NCI-H2107 treated with DMSO at 0.1 percent for 48 hours (cell line): Measurements from ENCODE around the gene UST.
"Not testable (repeated sequence)": the region's sequence is repeated elsewhere in the genome, so short reads cannot be mapped to it uniquely, and the experiment has no call there.

Source experiments
- DNase-seq: peaks from one replicate; lab custom pipeline; 2025; ENCODE audit not compliant: unreplicated experiment; lab: John Stamatoyannopoulos, UW

Gene UST

DNA sequence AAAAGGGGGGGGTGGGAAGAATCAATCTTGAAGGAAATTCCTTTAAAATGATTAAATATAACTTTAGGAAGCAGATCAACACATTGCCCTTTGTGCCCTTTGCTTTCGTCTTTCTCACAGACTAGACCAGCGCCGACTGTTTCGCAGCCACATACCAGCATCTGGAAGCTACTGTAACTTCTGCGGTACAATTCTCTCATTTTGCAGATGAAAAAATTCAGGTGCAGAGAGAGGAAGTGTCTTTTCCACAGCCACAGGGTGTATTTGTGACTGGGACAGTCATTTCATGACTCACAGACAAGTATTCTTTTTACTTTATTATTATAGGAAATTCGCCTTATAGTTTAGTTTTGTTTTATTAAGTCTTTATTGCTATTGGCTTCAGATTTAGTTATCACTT, 84.2 kb downstream of the UST start:
- DNase-seq, result no peak

DNA sequence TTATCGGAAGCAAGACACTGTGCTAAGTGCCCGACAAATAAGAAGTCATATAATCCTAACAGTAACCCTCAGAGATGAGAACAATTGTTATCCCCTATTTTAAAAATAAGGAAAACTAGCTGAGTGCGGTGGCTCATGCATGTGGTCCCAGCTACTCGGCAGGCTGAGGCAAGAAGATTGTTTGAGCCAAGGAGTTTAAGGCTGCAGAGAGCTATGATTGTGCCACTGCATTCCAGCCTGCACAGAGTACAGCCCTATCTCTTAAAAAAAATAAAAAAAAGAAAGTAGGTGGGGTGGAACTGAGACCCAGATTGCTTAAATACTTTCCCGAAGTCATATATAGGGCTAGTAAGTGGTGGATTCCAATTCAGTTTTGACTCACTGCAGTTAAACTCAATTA, 84.7 kb downstream of the UST start:
- no peak for DNase-seq

DNA sequence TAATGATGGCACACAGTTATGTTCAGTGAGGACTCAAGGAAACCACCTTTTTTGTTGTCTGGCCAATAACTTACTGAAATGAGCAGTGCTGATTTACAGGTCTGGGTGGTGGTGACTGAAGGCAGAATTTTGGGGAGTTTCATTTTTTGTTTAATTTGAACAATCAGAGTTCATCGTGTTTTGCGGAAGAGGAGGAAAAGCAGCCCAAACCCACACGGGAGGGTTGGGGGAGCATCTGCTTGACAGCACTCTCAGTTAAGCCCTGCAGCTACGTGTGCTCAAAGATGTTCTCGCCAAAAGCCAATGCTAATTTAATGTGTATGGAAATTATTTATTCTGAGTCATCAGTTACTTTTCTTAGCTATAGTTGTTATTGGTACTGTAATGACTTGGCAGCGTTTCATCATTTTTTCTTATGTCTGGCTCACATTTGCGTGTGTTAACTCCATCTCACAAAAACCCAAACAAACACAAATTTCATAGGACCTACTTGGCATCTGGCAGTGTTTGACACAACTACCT, 89.2 kb downstream of the UST start:
- DNase-seq, result no peak

DNA sequence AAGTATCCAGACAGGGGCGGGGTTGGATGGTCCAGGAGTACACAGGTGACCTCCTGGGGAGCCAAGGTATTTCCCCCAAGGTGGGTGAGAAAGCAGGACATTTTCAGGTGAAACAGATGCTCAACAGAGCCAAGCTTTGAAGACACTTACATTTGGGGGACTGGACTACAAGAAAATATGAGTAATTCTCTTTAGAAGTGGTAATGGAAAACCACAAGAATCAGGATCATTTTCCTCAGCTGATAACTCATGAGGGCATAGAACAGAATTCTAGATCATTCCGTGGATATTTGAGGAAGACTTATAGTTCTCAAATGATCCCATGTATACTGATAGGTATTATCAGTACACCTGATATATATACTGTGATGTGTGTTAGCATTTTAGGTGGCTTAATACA, 89.9 kb downstream of the UST start:
- DNase-seq, result no peak

DNA sequence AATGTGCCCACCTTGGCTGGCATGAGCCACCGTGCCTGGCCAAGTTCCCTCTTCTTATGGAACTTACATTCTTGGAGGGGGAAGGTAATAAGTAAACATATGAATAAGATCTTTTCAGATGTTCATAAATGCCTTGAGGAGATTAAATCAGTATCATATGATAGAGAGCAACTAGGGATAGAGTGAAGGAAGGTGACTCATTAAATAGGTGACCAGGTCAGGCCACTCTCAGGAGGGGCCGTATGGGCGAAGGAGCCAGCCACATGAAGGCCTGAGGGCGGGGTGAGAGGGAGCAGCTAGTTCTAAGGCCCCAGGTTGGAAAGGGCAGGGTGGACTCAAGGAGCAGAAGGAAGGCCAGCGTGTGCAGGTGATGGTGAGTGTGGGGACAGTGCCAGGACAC, 91.1 kb downstream of the UST start:
- no peak for DNase-seq

DNA sequence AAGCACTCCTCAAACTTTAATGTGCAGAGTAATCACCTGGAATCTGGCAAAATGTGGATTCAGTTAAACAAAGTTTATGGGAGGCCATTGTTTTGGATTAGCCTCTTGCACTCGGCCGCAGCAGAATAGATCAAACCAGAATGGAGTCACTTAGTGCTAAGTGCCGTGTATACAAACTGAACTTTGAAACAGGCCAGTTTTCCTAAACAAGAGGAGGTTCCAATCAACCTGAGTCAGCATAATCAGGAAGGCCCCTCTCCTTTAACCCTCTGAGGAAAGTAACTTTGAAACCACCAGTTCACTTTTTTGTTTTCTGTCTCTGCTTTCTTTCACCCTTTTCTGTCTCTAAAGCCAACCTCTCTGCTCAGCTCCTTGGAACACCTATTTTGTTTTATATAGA, 92.2 kb downstream of the UST start:
- DNase-seq, result no peak

DNA sequence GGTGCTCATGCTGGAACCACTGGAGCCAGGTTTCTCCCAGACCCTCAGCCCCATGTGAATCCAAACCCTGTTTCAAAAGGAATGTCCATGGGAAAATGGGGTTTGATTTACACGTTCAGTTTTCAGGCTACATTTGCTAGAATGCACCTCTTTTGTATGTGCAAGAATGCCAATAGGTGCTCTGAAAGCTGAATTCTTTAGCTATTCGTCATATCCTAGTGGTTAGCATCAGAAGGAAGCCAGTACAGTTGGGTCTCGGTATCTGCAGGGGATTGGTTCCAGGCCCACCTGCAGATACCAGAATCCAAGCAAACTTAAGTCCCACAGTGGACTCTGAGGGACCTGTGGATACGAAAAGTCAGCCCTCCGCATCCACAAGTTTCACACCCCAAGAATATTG, 93.4 kb downstream of the UST start:
- no peak for DNase-seq

DNA sequence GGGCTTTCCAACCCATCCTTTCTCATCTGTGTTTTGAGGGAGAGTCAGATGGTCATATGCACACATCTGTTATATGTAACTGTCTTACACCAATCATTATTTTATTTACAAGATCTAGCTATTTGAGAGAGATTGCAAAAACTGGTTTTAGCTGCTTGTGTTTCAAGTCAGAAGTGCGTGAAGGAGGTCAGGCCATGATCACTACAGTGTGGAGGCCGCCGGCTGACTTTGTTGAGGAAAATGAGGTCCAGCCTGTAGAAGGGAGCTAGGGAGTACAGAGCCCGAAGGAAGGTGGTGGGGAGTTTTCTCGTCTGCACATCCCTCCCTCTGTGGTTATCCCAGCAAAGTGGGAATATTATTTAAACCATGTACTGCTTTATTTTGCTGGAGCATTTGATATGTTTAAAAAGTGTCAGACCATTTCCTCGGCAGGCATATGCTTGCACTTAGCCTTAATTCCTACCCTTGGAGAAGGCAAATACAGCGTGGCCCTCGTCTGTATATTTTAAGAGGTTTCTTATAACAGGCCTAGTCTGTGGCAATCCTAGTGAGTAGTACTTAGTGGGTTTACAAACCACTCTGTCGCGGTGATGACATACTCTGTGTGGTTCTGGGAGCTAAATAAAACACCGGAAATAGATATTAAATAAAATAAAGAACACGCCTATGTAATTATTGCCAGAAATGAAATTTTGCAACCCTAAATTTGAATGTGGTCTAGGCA, 95.6 kb downstream of the UST start:
- no peak for DNase-seq

DNA sequence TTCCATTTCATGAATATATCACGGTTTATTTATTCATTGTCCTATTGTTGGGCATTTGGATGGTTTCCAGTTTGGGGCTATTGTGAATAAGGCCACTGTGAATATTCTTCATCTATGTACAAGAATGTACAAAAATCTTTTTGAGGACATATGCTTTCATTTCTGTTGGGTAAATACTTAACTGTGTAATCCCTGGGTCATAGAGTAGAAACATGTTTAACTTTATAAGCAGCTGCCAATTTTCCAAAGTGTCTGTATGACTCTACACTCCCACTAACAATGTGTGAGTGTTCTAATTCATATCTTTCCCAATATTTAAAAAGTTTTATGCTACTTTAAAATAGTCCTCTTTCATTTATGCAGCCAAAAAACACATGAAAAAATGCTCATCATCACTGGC, 98.6 kb downstream of the UST start:
- DNase-seq, result no peak

DNA sequence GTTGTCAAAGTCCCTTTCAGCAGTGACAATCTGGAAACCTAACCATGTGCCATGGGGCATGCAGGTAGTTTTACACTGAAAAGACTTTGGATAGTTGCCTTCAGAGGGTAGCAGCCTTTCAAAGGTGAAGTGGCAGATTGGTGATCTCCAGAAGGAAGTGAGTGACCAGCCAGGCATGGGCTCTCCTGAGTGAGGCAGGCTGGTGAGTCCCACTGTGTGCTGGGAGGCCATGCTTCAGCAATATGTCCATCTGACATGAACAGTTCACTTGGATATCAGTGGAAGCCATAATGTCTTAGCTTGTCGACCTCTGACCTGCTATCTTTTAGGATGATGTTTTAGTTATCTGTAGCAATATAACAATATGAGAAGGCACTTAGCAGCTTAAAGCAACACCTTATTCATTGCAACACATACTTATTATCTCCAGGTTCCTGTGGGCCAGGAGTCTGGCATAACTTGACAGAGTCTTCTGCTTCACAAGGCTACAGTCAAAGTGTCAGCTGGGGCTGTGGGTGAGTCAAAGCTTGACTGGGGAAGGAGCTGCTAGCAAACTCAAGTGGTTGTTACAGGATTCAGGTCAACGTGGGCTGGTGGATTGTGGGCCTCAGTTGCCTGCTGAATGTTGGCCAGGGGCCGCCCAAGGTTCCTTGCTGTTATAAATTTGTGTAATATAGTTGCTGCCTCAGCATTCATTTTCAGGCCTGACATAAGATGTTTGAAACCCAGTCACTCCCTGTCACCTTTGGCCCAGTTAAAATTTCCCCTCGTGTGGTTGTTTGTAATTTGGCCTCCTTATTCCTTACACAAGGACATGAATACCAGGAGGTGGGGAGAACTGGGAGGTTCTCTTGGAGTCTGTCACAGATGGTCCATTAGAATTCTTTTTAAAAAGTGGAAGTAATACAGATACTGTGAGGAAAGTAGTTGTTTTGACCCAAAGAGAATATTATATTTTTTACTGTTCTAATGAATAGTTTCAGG, 100.2 kb downstream of the UST start:
- no peak for DNase-seq

DNA sequence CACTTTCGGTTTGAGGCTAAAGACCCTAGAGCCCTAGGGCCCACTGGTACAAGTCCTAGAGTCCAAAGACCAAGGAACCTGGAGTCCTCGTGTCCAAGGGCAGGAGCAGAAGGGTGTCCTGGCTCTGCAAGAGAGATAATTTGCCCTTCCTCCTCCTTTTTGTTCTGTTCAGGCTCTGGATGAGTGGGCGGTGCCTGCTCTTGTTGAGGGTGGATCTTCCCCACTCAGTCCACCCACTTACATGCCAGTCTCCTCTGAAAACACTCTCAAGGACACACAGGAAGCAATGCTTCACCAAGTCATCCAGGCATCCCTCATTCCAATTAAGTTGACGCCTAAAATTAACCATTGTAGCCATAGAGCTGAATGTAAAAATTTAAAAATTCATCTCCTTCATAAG, 102.1 kb downstream of the UST start:
- no peak for DNase-seq

DNA sequence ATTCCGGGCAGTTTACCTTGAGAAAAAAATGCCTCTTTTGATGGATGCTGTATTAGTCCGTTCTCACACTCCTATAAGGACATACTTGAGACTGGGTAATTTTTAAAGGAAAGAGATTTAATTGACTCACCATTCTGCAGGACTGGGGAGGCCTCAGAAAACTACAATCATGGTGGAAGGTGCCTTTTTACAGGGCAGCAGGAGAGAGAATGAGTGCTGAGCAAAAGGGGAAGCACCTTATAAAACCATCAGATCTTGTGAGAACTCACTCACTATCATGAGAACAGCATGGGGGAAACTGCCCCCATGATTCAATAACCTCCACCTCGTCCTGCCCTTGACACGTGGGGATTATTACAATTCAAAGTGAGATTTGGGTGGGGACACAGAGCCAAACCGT, 102.6 kb downstream of the UST start:
- DNase-seq, result not testable (repeated sequence)

DNA sequence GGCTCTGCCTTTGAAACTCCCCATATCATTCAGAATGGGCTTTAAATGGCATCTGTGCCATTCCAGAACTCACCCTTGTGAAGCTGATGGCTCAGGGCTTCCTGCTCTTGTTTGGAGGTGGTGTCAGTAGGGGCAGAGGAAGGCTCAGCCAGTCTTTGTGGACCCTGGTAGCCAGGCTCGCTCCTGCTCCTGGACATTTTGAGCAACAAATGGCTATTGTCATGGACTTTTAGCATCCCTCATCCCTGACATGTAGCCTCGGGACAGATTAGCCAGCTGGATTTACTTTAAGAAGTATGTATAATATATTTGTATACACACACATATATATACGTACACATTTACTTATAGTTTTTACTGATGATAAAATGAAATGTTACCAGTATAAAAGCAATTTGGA, 104.1 kb downstream of the UST start:
- no peak for DNase-seq

DNA sequence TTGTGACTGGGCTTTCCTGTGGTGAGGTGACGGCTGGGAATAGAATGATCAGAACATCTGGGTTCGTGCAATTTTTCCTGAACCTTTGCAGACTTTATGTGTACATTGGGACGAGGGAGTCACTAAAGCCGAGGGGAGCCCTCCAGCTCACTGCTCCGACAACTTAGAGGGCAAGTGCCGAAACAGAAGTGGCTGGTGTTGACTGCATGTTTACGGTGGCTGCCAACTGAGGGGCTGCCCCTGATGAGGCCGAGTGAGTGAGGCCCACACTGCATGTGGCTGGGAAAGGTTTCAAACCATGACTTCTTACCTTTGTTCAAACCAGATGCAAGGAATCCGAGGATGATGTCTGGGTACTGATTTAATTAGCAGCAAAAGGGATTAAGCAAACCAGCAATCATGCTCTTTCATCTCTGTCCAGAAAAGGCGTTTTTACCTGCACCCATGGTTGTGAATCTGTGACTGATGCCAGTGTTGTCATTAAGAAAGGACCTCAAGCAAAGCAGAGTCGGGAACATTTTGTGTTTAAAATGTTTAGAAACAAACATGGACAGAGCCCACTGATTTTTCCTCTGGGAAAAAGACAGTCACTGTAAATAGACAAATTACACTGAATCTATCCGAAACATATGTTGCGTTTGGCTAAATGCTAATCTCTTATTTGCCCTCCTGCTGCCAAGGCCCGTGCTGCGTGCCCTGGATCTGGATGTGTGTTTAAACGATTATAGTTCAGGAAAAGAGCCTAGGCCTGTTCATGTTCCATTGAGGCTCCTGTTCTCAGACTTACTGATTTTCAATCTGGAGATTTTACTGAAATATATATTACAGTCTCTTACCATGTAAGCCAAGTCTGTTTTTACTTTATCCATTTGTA, 105.1 kb downstream of the UST start:
- no peak for DNase-seq

DNA sequence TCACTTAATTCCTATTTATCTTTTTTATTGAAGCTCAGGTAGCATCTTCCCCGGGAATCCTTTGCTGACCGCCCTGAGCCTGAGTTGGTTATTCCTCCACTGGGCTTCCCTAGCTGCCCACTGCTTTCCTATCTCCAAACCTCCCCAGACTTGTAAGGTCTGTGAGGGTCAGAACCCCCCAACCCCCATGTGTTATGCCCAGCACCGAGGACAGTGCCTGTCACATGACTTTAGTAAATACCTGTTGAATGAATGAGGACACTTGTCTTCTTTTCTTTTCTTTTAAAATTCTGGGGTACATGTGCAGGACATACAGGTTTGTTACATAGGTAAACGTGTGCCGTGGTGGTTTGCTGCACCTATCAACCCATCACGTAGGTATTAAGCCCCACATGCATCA, 105.9 kb downstream of the UST start:
- DNase-seq, result no peak

DNA sequence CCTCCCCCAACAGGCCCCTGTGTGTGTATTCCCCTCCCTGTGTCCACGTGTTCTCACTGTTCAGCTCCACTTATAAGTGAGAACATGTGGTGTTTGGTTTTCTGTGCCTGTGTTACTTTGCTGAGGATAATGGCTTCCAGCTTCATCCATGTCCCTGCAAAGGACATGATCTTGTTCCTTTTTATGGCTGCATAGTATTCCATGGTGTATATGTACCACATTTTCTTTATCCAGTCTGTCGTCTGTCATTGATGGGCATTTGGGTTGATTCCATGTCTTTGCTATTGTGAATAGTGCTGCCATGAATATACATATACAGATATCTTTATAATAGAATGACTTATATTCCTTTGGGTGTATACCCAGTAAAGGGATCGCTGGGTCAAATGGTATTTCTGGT, 106.3 kb downstream of the UST start:
- not testable (repeated sequence) for DNase-seq

DNA sequence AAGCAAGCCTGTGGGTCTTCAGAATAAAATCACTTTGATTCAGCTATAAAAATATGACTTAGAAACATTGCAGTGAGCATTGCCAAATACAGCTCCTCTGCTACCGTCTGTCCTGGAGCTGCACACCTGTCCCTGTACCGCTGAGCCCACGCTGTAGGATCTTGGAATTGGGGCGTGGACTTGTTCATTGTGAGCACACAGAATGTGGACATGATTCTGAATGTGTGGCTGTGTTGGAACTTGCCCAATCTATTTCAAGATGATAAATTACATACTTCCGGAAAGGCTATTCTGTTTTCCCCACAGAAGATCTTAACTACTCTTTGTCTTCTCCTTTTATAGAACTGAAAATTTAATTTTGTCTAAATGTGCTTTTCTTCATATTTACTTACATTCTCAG, 107.3 kb downstream of the UST start:
- peak; percentile 31 for DNase-seq

DNA sequence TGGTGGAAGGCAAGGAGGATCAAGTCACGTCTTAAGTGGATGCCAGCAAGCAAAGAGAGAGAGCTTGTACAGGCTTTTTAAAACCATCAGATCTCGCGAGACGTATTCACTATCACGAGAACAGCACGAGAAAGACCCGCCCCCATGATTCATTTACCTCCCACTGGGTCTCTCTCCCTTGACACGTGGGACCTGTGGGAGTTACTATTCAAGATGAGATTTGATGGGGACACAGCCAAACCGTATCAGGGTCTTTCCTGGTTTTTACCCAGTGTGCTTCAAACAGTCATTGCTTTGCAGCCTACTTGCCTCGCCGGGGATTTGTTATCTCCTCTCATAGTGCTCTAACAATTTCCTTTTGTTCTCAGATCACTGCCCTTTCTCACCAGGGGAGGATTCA, 108.2 kb downstream of the UST start:
- DNase-seq, result no peak

DNA sequence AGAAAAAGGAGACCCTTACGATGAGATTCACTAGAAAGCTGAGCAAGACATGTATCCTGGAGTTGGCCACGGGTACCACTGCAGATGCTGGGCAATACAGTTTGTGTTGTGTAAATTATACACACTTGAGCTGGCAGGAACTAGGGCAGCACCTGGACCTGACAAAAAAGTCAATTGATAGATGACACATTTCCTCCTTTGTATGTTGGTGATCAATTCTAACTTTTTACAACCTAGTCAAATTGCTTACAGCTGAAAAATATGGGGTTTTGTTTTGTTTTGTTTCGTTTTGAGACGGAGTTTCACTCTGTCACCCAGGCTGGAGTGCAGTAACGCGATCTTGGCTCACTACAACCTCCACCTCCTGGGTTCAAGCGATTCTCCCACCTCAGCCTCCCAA, 108.9 kb downstream of the UST start:
- DNase-seq, result no peak

DNA sequence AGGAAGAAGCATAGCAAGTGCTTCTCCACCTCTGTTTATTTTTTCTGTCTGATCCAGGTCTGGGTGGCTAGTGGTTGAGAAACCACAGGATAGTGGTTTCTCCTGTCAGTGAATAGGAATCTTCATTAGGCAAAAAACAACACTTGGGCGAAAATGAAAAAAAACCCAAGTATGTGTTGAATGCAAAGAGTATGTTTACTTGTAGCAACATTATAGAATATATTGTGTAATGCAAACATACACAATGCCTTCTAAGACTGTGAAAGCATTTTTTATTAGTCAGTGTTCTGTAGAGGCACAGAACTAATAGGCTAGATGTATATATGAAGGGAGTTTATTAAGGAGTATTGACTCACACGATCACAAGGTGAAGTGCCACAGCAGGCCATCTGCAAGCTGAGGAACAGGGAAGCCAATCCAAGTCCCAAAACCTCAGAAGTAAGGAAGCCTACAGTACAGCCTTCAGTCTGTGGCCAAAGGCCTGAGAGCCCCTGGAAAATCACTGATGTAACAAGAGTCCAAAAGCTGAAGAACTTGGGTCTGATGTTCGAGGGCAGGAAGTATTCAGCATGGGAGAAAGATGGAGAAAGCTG, 111.1 kb downstream of the UST start:
- DNase-seq, result no peak

DNA sequence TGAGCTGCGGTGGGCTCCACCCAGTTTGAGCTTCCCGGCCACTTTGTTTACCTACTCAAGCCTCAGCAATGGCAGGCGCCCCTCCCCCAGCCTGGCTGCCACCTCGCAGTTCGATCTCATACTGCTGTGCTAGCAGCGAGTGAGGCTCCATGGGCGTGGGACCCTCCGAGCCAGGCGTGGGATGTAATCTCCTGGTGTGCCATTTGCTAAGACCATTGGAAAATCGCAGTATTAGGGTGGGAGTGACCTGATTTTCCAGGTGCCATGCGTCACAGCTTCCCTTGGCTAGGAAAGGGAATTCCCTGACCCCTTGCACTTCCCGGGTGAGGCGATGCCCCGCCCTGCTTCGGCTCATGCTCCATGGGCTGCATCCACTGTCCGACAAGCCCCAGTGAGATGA, 117.3 kb downstream of the UST start:
- DNase-seq, result not testable (repeated sequence)
